ENCODE measurements around the gene CX3CR1. TPM values are rescaled to one million over a fixed set of nuclear protein-coding genes. Genes with fewer than 3 reads are reported as not detected.

The CX3CR1 gene
- total and polyA plus RNA-seq, 9 donors = 0.12 to 8.4 (median 1.3) TPM

- no peak for TF ChIP-seq POLR2A (IDR thresholded peaks at IDR 0.05)
- TF ChIP-seq, protein P1, sequence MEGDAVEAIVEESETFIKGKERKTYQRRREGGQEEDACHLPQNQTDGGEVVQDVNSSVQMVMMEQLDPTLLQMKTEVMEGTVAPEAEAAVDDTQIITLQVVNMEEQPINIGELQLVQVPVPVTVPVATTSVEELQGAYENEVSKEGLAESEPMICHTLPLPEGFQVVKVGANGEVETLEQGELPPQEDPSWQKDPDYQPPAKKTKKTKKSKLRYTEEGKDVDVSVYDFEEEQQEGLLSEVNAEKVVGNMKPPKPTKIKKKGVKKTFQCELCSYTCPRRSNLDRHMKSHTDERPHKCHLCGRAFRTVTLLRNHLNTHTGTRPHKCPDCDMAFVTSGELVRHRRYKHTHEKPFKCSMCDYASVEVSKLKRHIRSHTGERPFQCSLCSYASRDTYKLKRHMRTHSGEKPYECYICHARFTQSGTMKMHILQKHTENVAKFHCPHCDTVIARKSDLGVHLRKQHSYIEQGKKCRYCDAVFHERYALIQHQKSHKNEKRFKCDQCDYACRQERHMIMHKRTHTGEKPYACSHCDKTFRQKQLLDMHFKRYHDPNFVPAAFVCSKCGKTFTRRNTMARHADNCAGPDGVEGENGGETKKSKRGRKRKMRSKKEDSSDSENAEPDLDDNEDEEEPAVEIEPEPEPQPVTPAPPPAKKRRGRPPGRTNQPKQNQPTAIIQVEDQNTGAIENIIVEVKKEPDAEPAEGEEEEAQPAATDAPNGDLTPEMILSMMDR (IDR thresholded peaks at IDR 0.05) = no peak
- TF ChIP-seq EP300 (IDR thresholded peaks at IDR 0.05) = no peak
- Histone ChIP-seq H3K4me1 (ENCODE audit: insufficient read depth) (no peaks in the 10 kb centered on the region), H3K36me3 (no peaks in the 10 kb centered on the region), H3K4me3 (no peak overlapping the region), H3K9me3 (no peaks in the 10 kb centered on the region), H3K27ac (no peak overlapping the region), H3K27me3 (no peaks in the 10 kb centered on the region)
- DNase-seq = no peak
- intact Hi-C loops (cut with DNase I) = no loop called here
These were observed 58.7 kb downstream of the CX3CR1 start for GRCh38 chr3:39221141-39221530.

DNA sequence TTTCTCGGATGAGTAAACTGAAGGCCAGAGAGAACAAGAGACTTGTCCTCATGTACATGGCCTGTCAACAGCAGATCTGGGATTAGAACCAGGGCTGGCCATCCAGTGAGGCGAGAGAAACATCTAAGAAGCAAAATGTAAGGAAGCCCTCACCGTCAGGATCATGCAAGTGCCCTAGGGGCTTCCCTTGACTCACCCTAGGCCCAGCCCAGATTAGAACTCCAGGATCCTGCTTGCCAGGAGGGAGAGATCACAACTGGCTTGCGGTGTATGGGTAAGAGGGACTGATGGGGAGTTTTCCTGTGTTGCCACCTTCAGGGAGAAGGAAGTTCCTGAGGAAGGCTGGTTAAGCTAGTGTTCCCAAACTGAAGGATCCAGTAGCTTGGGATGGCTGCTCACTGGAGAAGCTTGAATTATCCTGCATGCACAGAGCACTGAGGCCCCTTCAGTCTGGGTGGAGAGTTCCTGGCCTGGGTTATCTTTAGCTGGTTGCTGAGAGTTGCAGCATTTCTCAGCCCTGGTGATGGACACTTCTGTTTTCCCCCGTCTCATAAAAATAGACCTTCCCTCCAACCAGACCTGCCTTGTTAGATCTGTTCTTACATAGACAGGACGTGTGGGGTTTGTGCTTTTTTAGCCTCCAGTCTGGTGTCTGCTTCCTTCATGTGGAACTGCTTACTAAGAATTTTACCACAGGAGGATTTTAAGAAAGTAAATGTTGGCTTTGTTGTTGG, 59.3 kb downstream of the CX3CR1 start:
- intact Hi-C loops (cut with DNase I) = no loop called here

GRCh38 chr3:39219702-39220101, 60.1 kb downstream of the CX3CR1 start:
- Histone ChIP-seq H3K36me3 (no peaks in the 10 kb centered on the region), H3K4me1 (ENCODE audit: insufficient read depth) (no peaks in the 10 kb centered on the region), H3K4me3 (no peak overlapping the region), H3K27me3 (no peaks in the 10 kb centered on the region), H3K27ac (no peak overlapping the region), H3K9me3 (no peaks in the 10 kb centered on the region)
- no peak for DNase-seq
- TF ChIP-seq EP300 (IDR thresholded peaks at IDR 0.05) (no peak), POLR2A (IDR thresholded peaks at IDR 0.05) (no peak)
- TF ChIP-seq, protein P1 (IDR thresholded peaks at IDR 0.05) = no peak
- intact Hi-C loops (cut with DNase I) = no loop called here
- WGBS, 3 donors = 85 to 90% (median 88%) methylated on average over 3 of the region's 3 CpGs

More for the DNA sequence above, 59.3 kb downstream of the CX3CR1 start:
- Histone ChIP-seq H3K9me3 (no peaks in the 10 kb centered on the region), H3K4me1 (ENCODE audit: insufficient read depth) (no peaks in the 10 kb centered on the region), H3K27ac (no peak overlapping the region), H3K27me3 (no peaks in the 10 kb centered on the region), H3K36me3 (no peaks in the 10 kb centered on the region), H3K4me3 (no peak overlapping the region)
- no peak for DNase-seq
- TF ChIP-seq POLR2A (IDR thresholded peaks at IDR 0.05) (no peak), EP300 (IDR thresholded peaks at IDR 0.05) (no peak)
- TF ChIP-seq, protein P1 (IDR thresholded peaks at IDR 0.05) = no peak
- WGBS, 3 donors = 63 to 69% (median 66%) methylated on average over 6 of the region's 6 CpGs

DNA sequence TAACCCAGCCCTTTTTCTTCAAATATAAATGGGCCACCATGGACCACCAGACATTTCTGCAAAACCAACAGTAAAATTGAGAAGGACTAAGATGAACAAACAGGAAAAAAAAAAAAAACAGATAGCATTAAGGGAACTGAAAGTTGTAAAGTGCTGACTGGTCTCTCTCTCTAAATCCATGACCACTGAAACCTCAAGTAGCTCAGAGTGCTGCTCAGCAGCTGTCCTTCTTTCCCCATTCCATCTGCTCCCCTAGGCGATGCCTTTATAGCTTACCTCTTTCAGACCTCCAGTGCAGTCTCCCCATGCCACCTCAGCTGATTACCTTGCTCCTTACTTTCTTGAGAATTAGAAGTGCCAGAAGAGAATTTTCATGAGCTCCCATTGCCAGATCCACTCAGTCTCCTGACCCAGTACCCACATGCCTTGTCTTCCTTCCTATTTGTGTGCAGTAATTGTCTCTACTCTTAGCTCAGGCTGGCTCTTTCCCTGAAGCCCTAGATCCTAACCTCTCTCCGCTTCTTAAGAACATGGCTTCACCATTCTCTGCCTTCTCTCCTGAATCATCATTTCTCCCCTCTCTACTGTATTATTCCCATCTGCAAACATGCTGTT, 63.6 kb downstream of the CX3CR1 start:
- no peaks in the 10 kb centered on the region for H3K36me3 ChIP-seq
- intact Hi-C loops (cut with DNase I) = no loop called here
- no peaks in the 10 kb centered on the region for H3K9me3 ChIP-seq
- H3K27me3 ChIP-seq = no peaks in the 10 kb centered on the region
- no peak for DNase-seq
- no peak for TF ChIP-seq POLR2A (IDR thresholded peaks at IDR 0.05)
- WGBS, 3 donors = 85 to 87% (median 86%) methylated on average over 2 of the region's 2 CpGs
- no peak overlapping the region for H3K4me3 ChIP-seq
- no peak overlapping the region for H3K27ac ChIP-seq
- H3K4me1 ChIP-seq (ENCODE audit: insufficient read depth) = no peaks in the 10 kb centered on the region

- Histone ChIP-seq H3K4me3 (no peak overlapping the region), H3K27me3 (no peaks in the 10 kb centered on the region), H3K9me3 (no peaks in the 10 kb centered on the region), H3K27ac (no peak overlapping the region), H3K4me1 (ENCODE audit: insufficient read depth) (no peaks in the 10 kb centered on the region), H3K36me3 (no peaks in the 10 kb centered on the region)
- TF ChIP-seq EP300 (IDR thresholded peaks at IDR 0.05) = no peak
- intact Hi-C loops (cut with DNase I) = no loop called here
- no peak for DNase-seq
- WGBS, 3 donors = 77 to 83% (median 82%) methylated on average over 2 of the region's 2 CpGs
These were observed 66.2 kb downstream of the CX3CR1 start for GRCh38 chr3:39213613-39214012.

Other genes with a start within 250 kb of the CX3CR1 start
- gene SCN11A, start 228.1 kb downstream of the CX3CR1 start, total RNA-seq = under 1 TPM; under 0.01 to 0.34 (median 0.13) TPM
- under 1 TPM; 0.04 to 0.30 TPM for gene SCN11A, start 228.1 kb downstream of the CX3CR1 start, polyA plus RNA-seq
- gene WDR48, start 228.0 kb downstream of the CX3CR1 start, total RNA-seq = 10 to 100 TPM; 20.7 to 43.7 (median 38.2) TPM
- 10 to 100 TPM; 20.8 to 55.5 TPM for gene WDR48, start 228.0 kb downstream of the CX3CR1 start, polyA plus RNA-seq
- 10 to 100 TPM; 38.0 to 54.5 (median 47.8) TPM for gene GORASP1, start 172.4 kb downstream of the CX3CR1 start, total RNA-seq
- gene GORASP1, start 172.4 kb downstream of the CX3CR1 start, polyA plus RNA-seq = 10 to 100 TPM; 31.4 to 32.5 TPM
- gene TTC21A, start 172.4 kb downstream of the CX3CR1 start, total RNA-seq = 10 to 100 TPM in 3 of 7 donors, 1 to 10 TPM in 4; 4.8 to 21.4 (median 9.1) TPM
- gene TTC21A, start 172.4 kb downstream of the CX3CR1 start, polyA plus RNA-seq = 1 to 10 TPM; 4.2 to 4.8 TPM
- 100 to 1,000 TPM in 2 of 7 donors, 10 to 100 TPM in 5; 22.4 to 118 (median 54.9) TPM for gene CSRNP1, start 126.4 kb downstream of the CX3CR1 start, total RNA-seq
- gene CSRNP1, start 126.4 kb downstream of the CX3CR1 start, polyA plus RNA-seq = 10 to 100 TPM in 1 of 2 donors, 1 to 10 TPM in 1; 6.5 to 24.7 TPM
- gene XIRP1, start 87.4 kb downstream of the CX3CR1 start, total RNA-seq = under 1 TPM in 2 of 7 donors, not detected in 5; 0.10 to 0.11 TPM
- gene XIRP1, start 87.4 kb downstream of the CX3CR1 start, polyA plus RNA-seq = under 1 TPM; 0.04 to 0.13 TPM
- not detected for gene CCR8, start 49.7 kb upstream of the CX3CR1 start, total RNA-seq
- gene CCR8, start 49.7 kb upstream of the CX3CR1 start, polyA plus RNA-seq = under 1 TPM in 1 of 2 donors, not detected in 1; 0.23 TPM
- 10 to 100 TPM; 28.8 to 38.6 (median 33.9) TPM for gene SLC25A38, start 103.3 kb upstream of the CX3CR1 start, total RNA-seq
- gene SLC25A38, start 103.3 kb upstream of the CX3CR1 start, polyA plus RNA-seq = 10 to 100 TPM; 48.1 to 70.5 TPM
- 1,000 to 10,000 TPM; 1,337 to 2,779 (median 1,617) TPM for gene RPSA, start 126.7 kb upstream of the CX3CR1 start, total RNA-seq
- 1,000 to 10,000 TPM; 1,695 to 2,321 TPM for gene RPSA, start 126.7 kb upstream of the CX3CR1 start, polyA plus RNA-seq
- gene MOBP, start 187.6 kb upstream of the CX3CR1 start, total RNA-seq = under 1 TPM in 6 of 7 donors, not detected in 1; 0.07 to 0.72 (median 0.22) TPM
- 1 to 10 TPM in 1 of 2 donors, under 1 TPM in 1; 0.68 to 1.0 TPM for gene MOBP, start 187.6 kb upstream of the CX3CR1 start, polyA plus RNA-seq

Measured in ovary (tissue), 9 donors.